HepG2 (cell line): ENCODE measurements around the gene SH3TC2.

Source experiments
- CBX1 ChIP-seq: IDR thresholded peaks from one replicate; pipeline ENCODE4 v1.6.1; 2016; ENCODE audit warnings: antibody characterized with exemption, low read depth
- CTCF ChIP-seq: sonication (generic); formaldehyde crosslinking; IDR thresholded peaks from 2 replicates; pipeline ENCODE4 v1.5.0; 2020; ENCODE audit warnings: mild to moderate bottlenecking, missing genetic modification reagents, moderate library complexity
- MAX ChIP-seq: IDR thresholded peaks from 2 replicates; pipeline ENCODE4 v1.6.1; 2012; ENCODE audit warnings: inconsistent platforms
- POLR2A ChIP-seq, 2 experiments: IDR thresholded peaks; 2 replicates each; pipeline ENCODE4 v1.6.1; 2011; ENCODE audit warnings: low read depth in 2 of 2, low read length in 2 of 2, mild to moderate bottlenecking in 1 of 2, moderate library complexity in 1 of 2; ENCODE audit not compliant: insufficient read depth in 1 of 2
- ZFX ChIP-seq: sonication (generic); formaldehyde crosslinking; IDR thresholded peaks from 2 replicates; pipeline ENCODE4 v1.4.0; 2020; ENCODE audit warnings: mild to moderate bottlenecking, low read depth, missing genetic modification reagents, moderate library complexity
- ZKSCAN5 ChIP-seq: sonication (generic); formaldehyde crosslinking; IDR thresholded peaks from 2 replicates; pipeline ENCODE4 v1.5.1; 2020; ENCODE audit warnings: mild to moderate bottlenecking, missing genetic modification reagents
- TF ChIP-seq, protein P1 (sequence below): sonication (generic); formaldehyde crosslinking; IDR thresholded peaks from one replicate; pipeline ENCODE4 v1.5.1; 2020; ENCODE audit warnings: mild to moderate bottlenecking, missing genetic modification reagents; ENCODE audit errors: not compliant biosample characterization
- TF ChIP-seq, protein P2 (sequence below): sonication (generic); formaldehyde crosslinking; IDR thresholded peaks from 2 replicates; pipeline ENCODE4 v1.9.0; 2021; ENCODE audit warnings: missing genetic modification reagents, mild to moderate bottlenecking, borderline replicate concordance

DNA sequence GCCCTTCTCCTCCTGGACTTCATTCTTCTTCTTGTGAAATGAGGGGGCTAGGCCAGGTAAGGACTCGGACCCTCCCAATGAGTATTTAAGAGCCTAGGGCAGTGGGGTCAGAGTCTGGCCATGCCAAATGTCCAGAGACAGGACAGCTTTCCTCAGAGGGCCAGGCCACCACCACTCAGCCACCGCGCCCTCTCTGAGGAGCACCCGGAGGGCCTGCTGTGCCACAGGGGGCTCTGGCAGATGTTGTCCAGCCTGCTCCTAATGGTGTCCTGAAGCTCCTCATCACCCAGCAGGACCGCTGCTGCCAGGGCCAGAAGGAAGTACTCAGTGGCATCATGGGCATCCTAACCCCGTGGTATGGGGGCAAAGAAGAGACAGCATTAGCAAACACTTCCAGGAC lies 58.3 kb downstream of the SH3TC2 start:
- TF ChIP-seq CTCF (CRISPR knock-in tag): no peak
- TF ChIP-seq ZKSCAN5: no peak
- TF ChIP-seq, protein P1, sequence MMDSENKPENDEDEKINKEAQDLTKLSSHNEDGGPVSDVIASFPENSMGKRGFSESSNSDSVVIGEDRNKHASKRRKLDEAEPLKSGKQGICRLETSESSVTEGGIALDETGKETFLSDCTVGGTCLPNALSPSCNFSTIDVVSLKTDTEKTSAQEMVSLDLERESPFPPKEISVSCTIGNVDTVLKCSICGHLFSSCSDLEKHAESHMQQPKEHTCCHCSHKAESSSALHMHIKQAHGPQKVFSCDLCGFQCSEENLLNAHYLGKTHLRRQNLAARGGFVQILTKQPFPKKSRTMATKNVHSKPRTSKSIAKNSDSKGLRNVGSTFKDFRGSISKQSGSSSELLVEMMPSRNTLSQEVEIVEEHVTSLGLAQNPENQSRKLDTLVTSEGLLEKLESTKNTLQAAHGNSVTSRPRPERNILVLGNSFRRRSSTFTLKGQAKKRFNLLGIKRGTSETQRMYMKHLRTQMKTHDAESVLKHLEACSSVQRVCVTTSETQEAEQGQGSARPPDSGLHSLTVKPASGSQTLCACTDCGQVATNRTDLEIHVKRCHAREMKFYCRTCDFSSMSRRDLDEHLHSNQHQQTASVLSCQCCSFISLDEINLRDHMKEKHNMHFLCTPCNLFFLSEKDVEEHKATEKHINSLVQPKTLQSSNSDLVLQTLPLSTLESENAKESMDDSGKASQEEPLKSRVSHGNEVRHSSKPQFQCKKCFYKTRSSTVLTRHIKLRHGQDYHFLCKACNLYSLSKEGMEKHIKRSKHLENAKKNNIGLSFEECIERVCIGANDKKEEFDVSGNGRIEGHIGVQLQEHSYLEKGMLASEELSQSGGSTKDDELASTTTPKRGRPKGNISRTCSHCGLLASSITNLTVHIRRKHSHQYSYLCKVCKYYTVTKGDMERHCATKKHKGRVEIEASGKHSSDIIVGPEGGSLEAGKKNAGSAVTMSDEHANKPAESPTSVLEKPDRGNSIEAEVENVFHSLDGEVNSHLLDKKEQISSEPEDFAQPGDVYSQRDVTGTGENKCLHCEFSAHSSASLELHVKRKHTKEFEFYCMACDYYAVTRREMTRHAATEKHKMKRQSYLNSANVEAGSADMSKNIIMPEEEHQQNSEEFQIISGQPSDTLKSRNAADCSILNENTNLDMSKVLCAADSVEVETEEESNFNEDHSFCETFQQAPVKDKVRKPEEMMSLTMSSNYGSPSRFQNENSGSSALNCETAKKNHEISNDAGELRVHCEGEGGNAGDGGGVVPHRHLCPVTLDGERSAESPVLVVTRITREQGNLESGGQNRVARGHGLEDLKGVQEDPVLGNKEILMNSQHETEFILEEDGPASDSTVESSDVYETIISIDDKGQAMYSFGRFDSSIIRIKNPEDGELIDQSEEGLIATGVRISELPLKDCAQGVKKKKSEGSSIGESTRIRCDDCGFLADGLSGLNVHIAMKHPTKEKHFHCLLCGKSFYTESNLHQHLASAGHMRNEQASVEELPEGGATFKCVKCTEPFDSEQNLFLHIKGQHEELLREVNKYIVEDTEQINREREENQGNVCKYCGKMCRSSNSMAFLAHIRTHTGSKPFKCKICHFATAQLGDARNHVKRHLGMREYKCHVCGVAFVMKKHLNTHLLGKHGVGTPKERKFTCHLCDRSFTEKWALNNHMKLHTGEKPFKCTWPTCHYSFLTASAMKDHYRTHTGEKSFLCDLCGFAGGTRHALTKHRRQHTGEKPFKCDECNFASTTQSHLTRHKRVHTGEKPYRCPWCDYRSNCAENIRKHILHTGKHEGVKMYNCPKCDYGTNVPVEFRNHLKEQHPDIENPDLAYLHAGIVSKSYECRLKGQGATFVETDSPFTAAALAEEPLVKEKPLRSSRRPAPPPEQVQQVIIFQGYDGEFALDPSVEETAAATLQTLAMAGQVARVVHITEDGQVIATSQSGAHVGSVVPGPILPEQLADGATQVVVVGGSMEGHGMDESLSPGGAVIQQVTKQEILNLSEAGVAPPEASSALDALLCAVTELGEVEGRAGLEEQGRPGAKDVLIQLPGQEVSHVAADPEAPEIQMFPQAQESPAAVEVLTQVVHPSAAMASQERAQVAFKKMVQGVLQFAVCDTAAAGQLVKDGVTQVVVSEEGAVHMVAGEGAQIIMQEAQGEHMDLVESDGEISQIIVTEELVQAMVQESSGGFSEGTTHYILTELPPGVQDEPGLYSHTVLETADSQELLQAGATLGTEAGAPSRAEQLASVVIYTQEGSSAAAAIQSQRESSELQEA (CRISPR knock-in tag): no peak
- no peak for TF ChIP-seq POLR2A (IDR thresholded peaks at IDR 0.05; ENCODE audit: insufficient read depth in 1 of 2, low read depth in 2 of 2, low read length in 2 of 2)
- TF ChIP-seq, protein P2, sequence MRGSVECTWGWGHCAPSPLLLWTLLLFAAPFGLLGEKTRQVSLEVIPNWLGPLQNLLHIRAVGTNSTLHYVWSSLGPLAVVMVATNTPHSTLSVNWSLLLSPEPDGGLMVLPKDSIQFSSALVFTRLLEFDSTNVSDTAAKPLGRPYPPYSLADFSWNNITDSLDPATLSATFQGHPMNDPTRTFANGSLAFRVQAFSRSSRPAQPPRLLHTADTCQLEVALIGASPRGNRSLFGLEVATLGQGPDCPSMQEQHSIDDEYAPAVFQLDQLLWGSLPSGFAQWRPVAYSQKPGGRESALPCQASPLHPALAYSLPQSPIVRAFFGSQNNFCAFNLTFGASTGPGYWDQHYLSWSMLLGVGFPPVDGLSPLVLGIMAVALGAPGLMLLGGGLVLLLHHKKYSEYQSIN: no peak
- TF ChIP-seq MAX: no peak
- no peak for TF ChIP-seq CBX1
- no peak for TF ChIP-seq ZFX (CRISPR knock-in tag)
